ENCODE measurements around the gene SULT6B1. TPM values are rescaled to one million over a fixed set of nuclear protein-coding genes. Genes with fewer than 3 reads are reported as not detected.
A peak's percentile ranks its signal among the peaks of the same experiment; 100 is the strongest.

The SULT6B1 gene
- total RNA-seq, 1 donor from 2014 or later: not detected

GRCh38 chr2:37154785-37155184, 33.7 kb downstream of the SULT6B1 start:
- intact Hi-C loops (cut with micrococcal nuclease): loop anchor here (5.0 kb wide), 3 partner anchors 72 to 187 kb away; partner anchors contain the start of genes GPATCH11, HEATR5B and STRN
- H3K27ac Mint-ChIP-seq: peak overlapping the region; percentile 92
- no peaks in the 10 kb centered on the region for H3K27me3 Mint-ChIP-seq
- DNase-seq: no peak
- peaks cover 54% of the 10 kb centered on the region for H3K4me1 Mint-ChIP-seq
- peaks cover 36% of the 10 kb centered on the region for H3K36me3 Mint-ChIP-seq (ENCODE audit: low read depth)
- no peaks in the 10 kb centered on the region for H3K9me3 Mint-ChIP-seq
- H3K4me3 Mint-ChIP-seq: peak overlapping the region; percentile 92

- Mint-ChIP-seq H3K36me3 (ENCODE audit: low read depth) (peaks cover 47% of the 10 kb centered on the region), H3K4me1 (peaks cover 61% of the 10 kb centered on the region), H3K4me3 (no peak overlapping the region), H3K27ac (peak overlapping the region; percentile 9), H3K9me3 (no peaks in the 10 kb centered on the region), H3K27me3 (no peaks in the 10 kb centered on the region)
- intact Hi-C loops (cut with micrococcal nuclease): no loop called here
- DNase-seq: no peak
These were observed 35.2 kb downstream of the SULT6B1 start for GRCh38 chr2:37153224-37153623.

- intact Hi-C loops (cut with micrococcal nuclease): no loop called here
- H3K36me3 Mint-ChIP-seq (ENCODE audit: low read depth): peaks cover 59% of the 10 kb centered on the region
- peaks cover 42% of the 10 kb centered on the region for H3K4me1 Mint-ChIP-seq
- H3K27me3 Mint-ChIP-seq: no peaks in the 10 kb centered on the region
- peak overlapping the region; percentile 53 for H3K4me3 Mint-ChIP-seq
- H3K9me3 Mint-ChIP-seq: no peaks in the 10 kb centered on the region
- DNase-seq: no peak
- H3K27ac Mint-ChIP-seq: peak overlapping the region; percentile 61
These were observed 38.7 kb downstream of the SULT6B1 start for GRCh38 chr2:37149626-37150322.

- Mint-ChIP-seq H3K27me3 (no peaks in the 10 kb centered on the region), H3K27ac (peak overlapping the region; percentile 25), H3K9me3 (no peaks in the 10 kb centered on the region), H3K4me1 (peaks cover 32% of the 10 kb centered on the region), H3K36me3 (ENCODE audit: low read depth) (peaks cover 55% of the 10 kb centered on the region), H3K4me3 (no peak overlapping the region)
- DNase-seq: no peak
- intact Hi-C loops (cut with micrococcal nuclease): no loop called here
These were observed 40.1 kb downstream of the SULT6B1 start for GRCh38 chr2:37148325-37148724.

GRCh38 chr2:37146062-37146461, 42.4 kb downstream of the SULT6B1 start:
- intact Hi-C loops (cut with micrococcal nuclease): no loop called here
- H3K4me1 Mint-ChIP-seq: peaks cover 19% of the 10 kb centered on the region
- H3K4me3 Mint-ChIP-seq: no peak overlapping the region
- H3K9me3 Mint-ChIP-seq: no peaks in the 10 kb centered on the region
- H3K27me3 Mint-ChIP-seq: no peaks in the 10 kb centered on the region
- H3K36me3 Mint-ChIP-seq (ENCODE audit: low read depth): peaks cover 51% of the 10 kb centered on the region
- no peak overlapping the region for H3K27ac Mint-ChIP-seq
- no peak for DNase-seq

- no peaks in the 10 kb centered on the region for H3K27me3 Mint-ChIP-seq
- H3K4me1 Mint-ChIP-seq: peaks cover 10% of the 10 kb centered on the region
- no peak for DNase-seq
- intact Hi-C loops (cut with micrococcal nuclease): no loop called here
- H3K9me3 Mint-ChIP-seq: no peaks in the 10 kb centered on the region
- H3K36me3 Mint-ChIP-seq (ENCODE audit: low read depth): peaks cover 62% of the 10 kb centered on the region
- H3K27ac Mint-ChIP-seq: no peak overlapping the region
- H3K4me3 Mint-ChIP-seq: no peak overlapping the region
These were observed 44.5 kb downstream of the SULT6B1 start for GRCh38 chr2:37143974-37144373.

GRCh38 chr2:37142546-37142945, 45.9 kb downstream of the SULT6B1 start:
- Mint-ChIP-seq H3K27me3 (no peaks in the 10 kb centered on the region), H3K9me3 (no peaks in the 10 kb centered on the region), H3K4me3 (no peak overlapping the region), H3K27ac (peak overlapping the region; percentile 37), H3K4me1 (peaks cover 6% of the 10 kb centered on the region), H3K36me3 (ENCODE audit: low read depth) (peaks cover 58% of the 10 kb centered on the region)
- DNase-seq: no peak
- intact Hi-C loops (cut with micrococcal nuclease): no loop called here

GRCh38 chr2:37132914-37133313, 55.6 kb downstream of the SULT6B1 start:
- Mint-ChIP-seq H3K27ac (no peak overlapping the region), H3K4me1 (peaks cover 10% of the 10 kb centered on the region), H3K9me3 (peaks cover 3% of the 10 kb centered on the region), H3K4me3 (no peak overlapping the region), H3K36me3 (ENCODE audit: low read depth) (peaks cover 54% of the 10 kb centered on the region), H3K27me3 (no peaks in the 10 kb centered on the region)
- no peak for DNase-seq
- intact Hi-C loops (cut with micrococcal nuclease): no loop called here

GRCh38 chr2:37125416-37125815, 63.1 kb downstream of the SULT6B1 start:
- DNase-seq: no peak
- H3K36me3 Mint-ChIP-seq (ENCODE audit: low read depth): peaks cover 69% of the 10 kb centered on the region
- intact Hi-C loops (cut with micrococcal nuclease): no loop called here

GRCh38 chr2:37119157-37119556, 69.3 kb downstream of the SULT6B1 start:
- H3K9me3 Mint-ChIP-seq: no peaks in the 10 kb centered on the region
- peaks cover 55% of the 10 kb centered on the region for H3K36me3 Mint-ChIP-seq (ENCODE audit: low read depth)
- peaks cover 2% of the 10 kb centered on the region for H3K4me1 Mint-ChIP-seq
- intact Hi-C loops (cut with micrococcal nuclease): no loop called here
- H3K4me3 Mint-ChIP-seq: no peak overlapping the region
- no peak overlapping the region for H3K27ac Mint-ChIP-seq
- no peak for DNase-seq
- H3K27me3 Mint-ChIP-seq: no peaks in the 10 kb centered on the region

More at GRCh38 chr2:37125416-37125815, 63.1 kb downstream of the SULT6B1 start:
- H3K27ac Mint-ChIP-seq: no peak overlapping the region
- H3K27me3 Mint-ChIP-seq: no peaks in the 10 kb centered on the region
- H3K9me3 Mint-ChIP-seq: peaks cover 3% of the 10 kb centered on the region
- no peak overlapping the region for H3K4me3 Mint-ChIP-seq
- peaks cover 9% of the 10 kb centered on the region for H3K4me1 Mint-ChIP-seq

Other genes starting within 250 kb of the SULT6B1 start
- gene STRN, start 222.1 kb downstream of the SULT6B1 start, total RNA-seq: 27.0 and 28.0 TPM in 2 replicates
- gene HEATR5B, start 104.3 kb downstream of the SULT6B1 start, total RNA-seq: 14.7 and 14.8 TPM in 2 replicates
- gene GPATCH11, start 104.2 kb downstream of the SULT6B1 start, total RNA-seq: 13.8 and 15.7 TPM in 2 replicates
- gene EIF2AK2, start 31.7 kb downstream of the SULT6B1 start, total RNA-seq: 44.5 and 46.7 TPM in 2 replicates
- gene CEBPZOS, start 7.8 kb upstream of the SULT6B1 start, total RNA-seq: 43.4 and 46.6 TPM in 2 replicates
- 63.2 and 68.2 TPM in 2 replicates for gene CEBPZ, start 42.9 kb upstream of the SULT6B1 start, total RNA-seq
- 24.3 and 28.9 TPM in 2 replicates for gene NDUFAF7, start 43.0 kb upstream of the SULT6B1 start, total RNA-seq
- 20.2 and 21.9 TPM in 2 replicates for gene PRKD3, start 136.2 kb upstream of the SULT6B1 start, total RNA-seq
- gene QPCT, start 156.0 kb upstream of the SULT6B1 start, total RNA-seq: 2.0 and 2.1 TPM in 2 replicates